IPS DF 6.9 (cell line): ENCODE data around the gene CUBN.

ENCODE experiments used
- DNase-seq: peaks from one replicate; pipeline ENCODE4 v3.0.0-alpha.2; 2013; ENCODE audit warnings: low read depth, low spot score
- H3K27ac ChIP-seq: one replicate; pipeline ENCODE4 v1.5.1; 2013; ENCODE audit warnings: low read length, control low read depth
- H3K27me3 ChIP-seq: 2 replicates; pipeline ENCODE4 v1.6.1; 2013; ENCODE audit warnings: mild to moderate bottlenecking, low read length; ENCODE audit not compliant: control insufficient read depth, insufficient read depth
- H3K36me3 ChIP-seq: 2 replicates; pipeline ENCODE4 v1.6.1; 2013; ENCODE audit warnings: low read length; ENCODE audit not compliant: control insufficient read depth, insufficient read depth
- H3K4me1 ChIP-seq: 2 replicates; pipeline ENCODE4 v1.6.1; 2013; ENCODE audit warnings: low read length; ENCODE audit not compliant: control insufficient read depth, insufficient read depth
- H3K4me3 ChIP-seq: 2 replicates; pipeline ENCODE4 v1.5.1; 2013; ENCODE audit warnings: mild to moderate bottlenecking, low read length
- H3K9me3 ChIP-seq: 2 replicates; pipeline ENCODE4 v1.6.1; 2013; ENCODE audit warnings: low read length, inconsistent platforms; ENCODE audit not compliant: control insufficient read depth, insufficient read depth
- WGBS: extraction: QIAGEN DNeasy Blood & Tissue Kit; methylation state at CpG from one replicate; pipeline ENCODE4 v1.1.7; 2013; ENCODE audit warnings: mixed read lengths, missing lambda C conversion rate; ENCODE audit not compliant: insufficient read length, insufficient coverage; 5-methylcytosine and 5-hydroxymethylcytosine counted together

The CUBN gene

DNA sequence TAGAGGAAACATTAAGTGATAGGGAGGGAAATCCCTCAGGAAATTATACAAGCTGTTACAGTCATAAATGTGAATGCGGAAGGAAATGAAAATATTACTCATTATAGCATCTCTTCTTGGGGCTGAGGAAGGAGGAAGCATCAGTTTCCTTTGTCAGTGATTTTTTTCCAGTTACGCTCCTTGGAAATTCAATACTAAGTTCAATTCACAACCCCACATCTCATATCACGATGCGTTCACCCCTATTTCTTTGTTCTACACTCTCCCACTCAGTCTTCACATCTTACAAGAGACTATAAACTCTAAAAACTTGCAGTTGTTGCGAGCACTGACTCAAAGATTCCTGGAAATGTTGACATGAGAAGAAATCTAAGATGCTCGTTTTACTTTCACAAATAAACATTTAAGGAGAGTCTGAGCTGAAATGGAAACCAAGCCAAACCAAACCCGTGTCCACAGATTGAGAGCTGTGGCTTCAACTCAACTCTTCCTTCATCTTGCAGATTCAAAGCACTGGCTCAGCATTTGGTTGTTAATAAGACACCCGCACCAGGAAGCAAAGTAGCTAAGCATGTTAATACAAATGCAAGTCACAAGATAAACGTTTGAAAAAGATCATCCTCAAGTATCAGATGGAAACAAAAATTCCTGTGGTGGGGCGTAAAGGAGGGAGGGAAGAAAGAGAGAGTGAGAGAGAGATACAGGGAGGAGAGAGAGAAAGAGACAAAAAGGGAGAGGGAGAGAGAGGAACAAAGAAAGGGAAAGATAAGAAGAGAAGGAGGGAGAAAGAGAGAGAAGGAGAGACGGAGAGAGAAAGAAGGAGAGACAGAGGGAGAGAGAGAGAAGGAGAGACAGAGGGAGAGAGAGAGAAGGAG lies 162.4 kb downstream of the CUBN start:
- Histone ChIP-seq H3K9me3 (no peaks in the 10 kb centered on the region), H3K27me3 (no peaks in the 10 kb centered on the region), H3K36me3 (no peaks in the 10 kb centered on the region), H3K4me3 (no peak overlapping the region), H3K27ac (no peak overlapping the region), H3K4me1 (peaks cover 3% of the 10 kb centered on the region)
- 100% methylated on average over 2 of the region's 11 CpGs for WGBS
- no peak for DNase-seq

DNA sequence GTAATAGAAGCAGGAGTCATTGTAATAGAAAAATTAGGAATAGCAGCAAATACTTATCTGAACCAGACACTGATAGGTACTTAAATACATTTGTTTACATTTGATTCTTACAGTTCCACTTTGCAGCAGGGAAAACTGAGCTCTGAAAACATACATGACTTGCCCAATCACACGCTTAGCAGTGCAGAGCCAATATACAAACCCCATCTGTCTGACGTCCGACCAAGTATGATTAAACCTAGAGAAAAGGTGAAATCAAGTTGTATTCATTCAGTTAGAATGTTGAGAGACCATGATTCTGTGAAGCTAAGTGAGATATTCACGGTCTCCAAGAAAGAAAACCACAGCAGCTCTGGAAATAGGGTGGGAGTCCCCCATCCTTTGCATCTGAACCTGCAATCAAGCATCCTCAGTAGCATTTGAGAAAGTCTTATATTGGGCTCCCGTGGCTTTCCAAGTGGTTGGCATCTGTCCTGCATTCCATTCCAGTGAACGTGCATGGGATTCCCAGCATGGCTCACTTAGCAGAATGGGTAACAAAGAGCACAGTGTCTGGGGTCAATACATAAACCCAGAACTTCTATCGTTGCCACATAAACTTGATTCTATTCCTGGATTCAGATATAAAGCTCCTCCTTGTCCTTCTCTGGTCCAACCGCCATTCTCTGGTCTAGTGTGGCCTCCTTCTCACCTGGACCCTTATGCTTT lies 163.7 kb downstream of the CUBN start:
- H3K4me3 ChIP-seq, result no peak overlapping the region
- peaks cover 3% of the 10 kb centered on the region for H3K4me1 ChIP-seq
- no peaks in the 10 kb centered on the region for H3K36me3 ChIP-seq
- H3K9me3 ChIP-seq, result no peaks in the 10 kb centered on the region
- H3K27ac ChIP-seq, result no peak overlapping the region
- DNase-seq, result peak; percentile 27
- no CpG with 5 or more reads among the region's 8 CpGs for WGBS
- H3K27me3 ChIP-seq, result no peaks in the 10 kb centered on the region

DNA sequence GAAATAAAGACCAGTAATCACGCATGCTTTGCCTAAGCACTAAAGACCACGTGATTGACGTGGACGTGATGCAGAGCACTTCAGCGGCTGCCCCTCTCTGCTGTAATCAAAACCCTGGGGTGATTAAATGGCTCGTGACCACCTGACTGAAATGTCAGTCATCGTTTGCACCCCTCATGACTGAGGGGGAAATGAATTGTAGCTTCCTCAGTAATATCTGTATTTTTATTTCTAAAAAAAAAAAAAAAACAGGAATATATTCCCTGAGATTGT lies 164.3 kb downstream of the CUBN start:
- no CpG with 5 or more reads among the region's 7 CpGs for WGBS
- H3K27ac ChIP-seq, result no peak overlapping the region
- no peaks in the 10 kb centered on the region for H3K27me3 ChIP-seq
- H3K9me3 ChIP-seq, result no peaks in the 10 kb centered on the region
- H3K36me3 ChIP-seq, result no peaks in the 10 kb centered on the region
- H3K4me3 ChIP-seq, result no peak overlapping the region
- H3K4me1 ChIP-seq, result peaks cover 3% of the 10 kb centered on the region
- DNase-seq, result no peak

DNA sequence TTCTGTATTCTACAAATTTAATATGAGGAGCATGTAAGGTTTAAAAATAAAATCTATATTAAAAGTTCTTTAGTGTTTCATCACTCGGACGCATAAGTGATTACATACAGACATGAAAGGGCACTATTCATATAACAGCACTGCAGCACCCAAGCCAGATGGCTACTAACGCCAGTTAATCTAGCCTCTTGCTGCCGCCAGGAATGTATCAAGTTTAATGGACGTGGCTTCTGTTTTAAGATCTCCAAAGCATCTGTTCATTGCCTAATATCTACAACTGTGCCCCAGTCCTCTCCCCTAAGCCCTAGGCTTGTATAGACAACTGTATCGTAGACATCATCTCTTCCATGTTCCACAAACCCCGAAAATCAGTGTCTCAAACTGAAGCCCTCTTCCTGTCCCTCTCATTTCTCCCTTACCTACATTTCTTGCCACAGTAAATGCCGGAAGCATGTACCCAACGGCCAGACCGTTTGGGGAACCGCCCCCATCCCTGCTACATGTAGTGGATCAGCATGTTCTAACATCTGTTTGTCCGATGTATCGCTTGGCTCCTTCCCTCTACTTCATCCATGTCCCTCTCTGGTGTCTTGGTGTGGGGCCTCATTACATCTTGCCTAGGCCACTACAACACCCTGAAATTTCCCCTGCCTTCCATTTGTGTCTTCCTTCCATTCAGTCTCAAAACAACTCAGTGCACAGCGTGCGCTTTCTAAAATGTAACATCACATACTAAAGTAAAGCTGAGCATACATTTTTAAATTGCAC lies 164.9 kb downstream of the CUBN start:
- no peak for DNase-seq
- no CpG with 5 or more reads among the region's 15 CpGs for WGBS
- Histone ChIP-seq H3K27ac (no peak overlapping the region), H3K9me3 (no peaks in the 10 kb centered on the region), H3K4me1 (peaks cover 3% of the 10 kb centered on the region), H3K4me3 (no peak overlapping the region), H3K36me3 (no peaks in the 10 kb centered on the region), H3K27me3 (no peaks in the 10 kb centered on the region)

DNA sequence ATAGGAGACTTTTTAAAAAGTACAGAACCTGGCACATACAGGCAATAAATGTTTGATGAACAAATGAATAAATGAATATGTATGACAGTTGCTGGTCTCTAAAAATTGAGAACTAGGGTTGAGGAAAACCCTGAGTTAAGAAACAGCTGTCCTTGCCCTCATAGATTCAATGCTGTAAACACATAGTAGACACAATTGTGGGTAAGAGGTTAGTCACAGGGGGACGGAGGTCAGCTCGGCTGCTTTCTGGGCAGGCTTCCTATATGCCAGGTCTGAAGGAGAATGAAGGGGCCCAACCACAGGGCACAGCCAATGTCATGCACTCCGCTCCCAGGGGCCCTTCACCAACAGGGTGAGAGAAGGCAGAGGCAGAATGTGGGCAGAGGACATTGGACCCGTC lies 169.1 kb downstream of the CUBN start:
- no CpG with 5 or more reads among the region's 4 CpGs for WGBS
- Histone ChIP-seq H3K9me3 (no peaks in the 10 kb centered on the region), H3K36me3 (no peaks in the 10 kb centered on the region), H3K4me3 (no peak overlapping the region), H3K27ac (no peak overlapping the region), H3K27me3 (no peaks in the 10 kb centered on the region), H3K4me1 (no peaks in the 10 kb centered on the region)
- DNase-seq, result no peak

DNA sequence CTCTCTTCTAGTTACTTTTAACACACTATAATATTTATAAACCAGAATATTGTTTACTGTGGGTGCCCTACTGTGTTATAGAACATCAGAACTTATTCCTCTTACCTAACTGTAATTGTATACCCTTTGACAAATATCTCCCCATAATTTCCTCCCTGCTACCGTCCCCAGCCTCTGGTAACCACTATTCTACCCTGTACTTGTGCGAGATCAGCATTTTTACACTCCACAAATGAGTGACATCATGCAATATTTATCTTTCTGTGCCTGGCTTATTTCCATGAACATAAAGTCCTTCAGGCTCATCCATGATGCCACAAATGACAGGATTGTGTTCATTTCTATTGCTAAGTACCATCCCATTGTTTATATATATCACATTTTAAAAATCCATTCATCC lies 172.6 kb downstream of the CUBN start:
- Histone ChIP-seq H3K9me3 (no peaks in the 10 kb centered on the region), H3K4me3 (no peak overlapping the region), H3K4me1 (no peaks in the 10 kb centered on the region; the same call in 1 of the 2 replicates), H3K36me3 (no peaks in the 10 kb centered on the region), H3K27ac (no peak overlapping the region), H3K27me3 (no peaks in the 10 kb centered on the region)
- no peak for DNase-seq
- WGBS, result no CpG with 5 or more reads among the region's 2 CpGs

DNA sequence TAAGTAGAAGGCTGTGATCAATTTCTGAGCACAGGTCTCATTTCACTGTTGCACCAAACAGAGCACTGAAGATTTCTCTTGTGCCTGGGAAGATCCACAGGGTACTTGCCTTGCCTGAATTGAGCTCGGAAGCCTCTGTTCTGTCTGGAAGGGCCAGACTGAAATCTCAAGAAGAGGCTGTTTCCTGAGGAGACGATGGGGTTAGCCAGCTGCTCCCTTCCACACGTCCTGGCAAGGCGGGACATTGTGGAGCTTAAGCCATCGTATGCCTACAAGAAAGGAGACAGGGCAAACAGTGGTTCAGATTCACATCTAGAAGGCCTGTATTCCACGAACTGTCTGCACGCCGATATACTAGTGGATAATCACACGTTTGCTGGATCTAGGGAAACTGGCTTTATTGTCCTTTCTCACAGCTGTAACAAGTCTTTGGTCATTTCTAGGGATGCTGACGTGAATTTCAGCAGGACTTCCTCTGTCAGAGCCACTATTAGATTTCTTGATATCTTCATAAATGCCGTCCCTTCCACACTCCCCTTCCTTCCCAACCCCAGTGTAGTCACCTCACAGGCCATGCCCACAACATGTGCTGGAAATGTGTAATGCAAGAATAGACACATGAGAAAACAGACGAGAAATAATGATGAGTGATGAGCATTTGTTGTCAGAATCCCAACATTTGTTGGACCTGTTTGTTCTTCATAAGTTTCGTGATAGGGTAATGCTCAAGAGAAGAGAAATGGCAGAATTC lies 175.2 kb downstream of the CUBN start:
- no peak overlapping the region for H3K4me3 ChIP-seq
- no peak for DNase-seq
- no peaks in the 10 kb centered on the region for H3K36me3 ChIP-seq
- no peak overlapping the region for H3K27ac ChIP-seq
- no CpG with 5 or more reads among the region's 13 CpGs for WGBS
- H3K4me1 ChIP-seq, result no peaks in the 10 kb centered on the region; the same call in 1 of the 2 replicates
- H3K27me3 ChIP-seq, result no peaks in the 10 kb centered on the region
- no peaks in the 10 kb centered on the region for H3K9me3 ChIP-seq

DNA sequence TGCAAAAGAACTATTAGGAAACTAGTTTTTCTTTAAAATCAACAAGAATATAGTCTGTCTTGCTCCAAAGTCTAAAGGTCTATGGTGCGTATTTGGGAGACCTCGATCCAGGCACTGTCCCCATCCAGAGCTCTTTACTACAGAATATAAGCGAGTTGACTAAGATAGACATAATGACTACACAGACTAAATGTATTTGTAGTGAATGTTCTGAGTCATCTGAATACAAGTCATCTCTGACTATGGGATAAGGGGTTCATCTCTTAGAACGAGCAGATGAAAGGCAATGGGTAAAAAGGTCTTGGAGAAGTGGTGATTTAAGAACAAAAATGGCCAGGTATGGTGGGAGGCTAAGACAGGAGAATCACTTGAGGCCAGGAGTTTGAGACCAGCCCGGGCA lies 176.3 kb downstream of the CUBN start:
- Histone ChIP-seq H3K9me3 (no peaks in the 10 kb centered on the region), H3K4me3 (no peak overlapping the region), H3K27ac (no peak overlapping the region), H3K36me3 (no peaks in the 10 kb centered on the region), H3K27me3 (no peaks in the 10 kb centered on the region), H3K4me1 (no peaks in the 10 kb centered on the region; the same call in 1 of the 2 replicates)
- no CpG with 5 or more reads among the region's 5 CpGs for WGBS
- DNase-seq, result no peak

DNA sequence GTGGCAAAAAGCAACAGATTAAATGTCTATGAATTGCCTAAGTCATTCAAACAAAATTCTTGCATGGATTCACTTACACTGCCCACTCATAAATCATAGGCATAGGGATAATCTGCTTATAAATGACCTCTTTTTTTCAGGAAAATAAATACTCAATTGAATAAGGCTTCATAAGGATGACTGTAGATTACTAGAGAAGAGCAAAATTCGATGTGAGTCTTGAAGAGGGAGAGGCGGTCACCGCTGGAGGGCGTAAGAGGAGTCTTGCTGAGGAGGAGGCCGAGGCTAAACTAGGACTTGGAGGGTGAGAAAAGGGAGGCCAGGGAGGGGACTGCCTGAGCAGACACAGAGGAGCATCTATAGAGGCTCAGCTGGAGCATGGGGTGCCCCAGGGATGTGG lies 177.0 kb downstream of the CUBN start:
- WGBS, result no CpG with 5 or more reads among the region's 5 CpGs
- Histone ChIP-seq H3K4me1 (no peaks in the 10 kb centered on the region; the same call in 1 of the 2 replicates), H3K36me3 (no peaks in the 10 kb centered on the region), H3K27ac (no peak overlapping the region), H3K4me3 (no peak overlapping the region), H3K9me3 (no peaks in the 10 kb centered on the region), H3K27me3 (no peaks in the 10 kb centered on the region)
- no peak for DNase-seq

DNA sequence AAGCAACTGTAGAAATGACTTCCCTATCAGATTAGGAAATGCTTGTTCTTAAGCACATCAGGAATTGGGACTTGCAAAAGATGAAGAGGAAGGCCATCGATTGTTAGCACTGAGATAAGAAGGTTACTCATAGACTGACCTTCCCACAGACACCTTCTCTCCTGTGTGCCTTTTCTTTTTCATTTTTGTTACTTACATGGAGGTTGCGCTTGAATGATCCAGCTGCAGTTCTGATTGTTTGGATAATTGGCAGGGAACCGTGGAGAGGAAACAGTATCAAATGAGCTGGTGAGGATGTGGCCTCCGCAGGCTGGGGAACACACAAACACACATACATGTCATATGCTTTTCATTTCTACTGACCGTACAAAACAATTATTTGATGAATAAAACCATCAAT lies 177.5 kb downstream of the CUBN start:
- H3K4me3 ChIP-seq, result no peak overlapping the region
- no peaks in the 10 kb centered on the region for H3K9me3 ChIP-seq
- H3K4me1 ChIP-seq, result no peaks in the 10 kb centered on the region; the same call in 1 of the 2 replicates
- no peak for DNase-seq
- no peak overlapping the region for H3K27ac ChIP-seq
- WGBS, result no CpG with 5 or more reads among the region's 5 CpGs
- H3K36me3 ChIP-seq, result no peaks in the 10 kb centered on the region
- H3K27me3 ChIP-seq, result no peaks in the 10 kb centered on the region
